ENCODE measurements around the gene USP19. TPM values are rescaled to one million over a fixed set of nuclear protein-coding genes. Genes with fewer than 3 reads are reported as not detected.

Gene USP19
- polyA plus RNA-seq (ENCODE audit: insufficient read length in 4 of 4): 10 to 100 TPM; 41.8 to 63.2 (median 56.5) TPM

GRCh38 chr3:49120438-49121131 lies at the start of gene USP19:
TSS of gene USP19 (minus strand) at chr3:49120823. CDS start at chr3:49119145, 1,678 bp downstream.
- peak; percentile 77 to 84 (median 83) for DNase-seq (ENCODE audit: low read depth in 4 of 4, low spot score in 3 of 4)

- no peak for DNase-seq (ENCODE audit: low read depth in 4 of 4, low spot score in 3 of 4)
Measured at GRCh38 chr3:49166752-49167556, 46.3 kb upstream of the USP19 start.

- peak in 3 of 4 donors; percentile 44 to 61 (median 59) for DNase-seq (ENCODE audit: low read depth in 4 of 4, low spot score in 3 of 4)
Measured at GRCh38 chr3:49165771-49166751, 45.4 kb upstream of the USP19 start, which contains the start of gene CCDC71. TSS of gene CCDC71 (minus strand) at chr3:49166331. CDS start at chr3:49164208, 2,123 bp downstream.

- DNase-seq (ENCODE audit: low read depth in 4 of 4, low spot score in 3 of 4): no peak
Measured at GRCh38 chr3:49164983-49165720, 44.5 kb upstream of the USP19 start.

GRCh38 chr3:49163609-49164008 lies 43.0 kb upstream of the USP19 start:
- DNase-seq (ENCODE audit: low read depth in 4 of 4, low spot score in 3 of 4): no peak

- DNase-seq (ENCODE audit: low read depth in 4 of 4, low spot score in 3 of 4): no peak
Measured at GRCh38 chr3:49162751-49163419, 42.3 kb upstream of the USP19 start.

GRCh38 chr3:49161808-49162530 lies 41.3 kb upstream of the USP19 start:
- no peak for DNase-seq (ENCODE audit: low read depth in 4 of 4, low spot score in 3 of 4)

GRCh38 chr3:49161197-49161596 lies 40.6 kb upstream of the USP19 start:
- DNase-seq (ENCODE audit: low read depth in 4 of 4, low spot score in 3 of 4): no peak

GRCh38 chr3:49158792-49159191 lies 38.2 kb upstream of the USP19 start:
- no peak for DNase-seq (ENCODE audit: low read depth in 4 of 4, low spot score in 3 of 4)

GRCh38 chr3:49158103-49158709 lies 37.6 kb upstream of the USP19 start:
- DNase-seq (ENCODE audit: low read depth in 4 of 4, low spot score in 3 of 4): no peak

GRCh38 chr3:49157289-49157688 lies 36.7 kb upstream of the USP19 start:
- DNase-seq (ENCODE audit: low read depth in 4 of 4, low spot score in 3 of 4): no peak

- DNase-seq (ENCODE audit: low read depth in 4 of 4, low spot score in 3 of 4): no peak
Measured at GRCh38 chr3:49153349-49153912, 32.8 kb upstream of the USP19 start.

GRCh38 chr3:49151610-49152009 lies 31.0 kb upstream of the USP19 start:
- DNase-seq (ENCODE audit: low read depth in 4 of 4, low spot score in 3 of 4): no peak

GRCh38 chr3:49148159-49148558 lies 27.5 kb upstream of the USP19 start:
- DNase-seq (ENCODE audit: low read depth in 4 of 4, low spot score in 3 of 4): no peak

GRCh38 chr3:49140080-49140479 lies 19.5 kb upstream of the USP19 start:
- no peak for DNase-seq (ENCODE audit: low read depth in 4 of 4, low spot score in 3 of 4)

- DNase-seq (ENCODE audit: low read depth in 4 of 4, low spot score in 3 of 4): no peak
Measured at GRCh38 chr3:49135499-49135898, 14.9 kb upstream of the USP19 start.

GRCh38 chr3:49134471-49135265 lies 14.0 kb upstream of the USP19 start:
- DNase-seq (ENCODE audit: low read depth in 4 of 4, low spot score in 3 of 4): no peak
